Measurements from ENCODE around the gene EIPR1.

Gene EIPR1

DNA sequence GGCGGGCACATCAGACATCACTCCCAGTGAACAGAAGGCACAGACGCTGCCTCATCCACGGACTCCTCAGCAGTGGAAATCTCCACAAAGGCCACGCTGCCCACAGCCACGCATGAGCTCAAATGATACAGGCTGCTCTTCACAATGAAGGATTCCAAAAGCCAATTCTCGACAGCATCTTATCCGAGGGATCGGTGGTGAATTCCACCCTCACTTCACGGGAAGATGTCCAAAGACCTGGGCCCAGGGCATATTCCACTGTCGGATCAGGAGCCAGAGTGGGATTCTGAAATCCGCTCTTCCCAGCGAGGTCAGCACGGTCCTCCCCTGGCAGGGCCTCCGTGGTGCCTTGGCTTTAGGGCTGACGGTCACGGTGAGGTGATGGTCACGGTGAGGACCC is 55.8 kb downstream of the EIPR1 start:
- Histone ChIP-seq H3K4me3 (ENCODE audit: low read depth in 1 of 2, low read length in 2 of 2) (no peak overlapping the region), H3K9me3 (ENCODE audit: control insufficient read depth in 1 of 2, low read length in 2 of 2) (no peaks in the 10 kb centered on the region), H3K27me3 (ENCODE audit: low read depth, low read length) (no peaks in the 10 kb centered on the region), H3K36me3 (ENCODE audit: control insufficient read depth in 1 of 2, insufficient read depth in 2 of 2, low read length in 2 of 2) (peaks cover 3 to 5% of the 10 kb centered on the region in 2 donors), H3K27ac (ENCODE audit: low read length) (no peak overlapping the region), H3K4me1 (ENCODE audit: control insufficient read depth in 1 of 2, insufficient read depth in 2 of 2, low read length in 2 of 2) (no peaks in the 10 kb centered on the region)

DNA sequence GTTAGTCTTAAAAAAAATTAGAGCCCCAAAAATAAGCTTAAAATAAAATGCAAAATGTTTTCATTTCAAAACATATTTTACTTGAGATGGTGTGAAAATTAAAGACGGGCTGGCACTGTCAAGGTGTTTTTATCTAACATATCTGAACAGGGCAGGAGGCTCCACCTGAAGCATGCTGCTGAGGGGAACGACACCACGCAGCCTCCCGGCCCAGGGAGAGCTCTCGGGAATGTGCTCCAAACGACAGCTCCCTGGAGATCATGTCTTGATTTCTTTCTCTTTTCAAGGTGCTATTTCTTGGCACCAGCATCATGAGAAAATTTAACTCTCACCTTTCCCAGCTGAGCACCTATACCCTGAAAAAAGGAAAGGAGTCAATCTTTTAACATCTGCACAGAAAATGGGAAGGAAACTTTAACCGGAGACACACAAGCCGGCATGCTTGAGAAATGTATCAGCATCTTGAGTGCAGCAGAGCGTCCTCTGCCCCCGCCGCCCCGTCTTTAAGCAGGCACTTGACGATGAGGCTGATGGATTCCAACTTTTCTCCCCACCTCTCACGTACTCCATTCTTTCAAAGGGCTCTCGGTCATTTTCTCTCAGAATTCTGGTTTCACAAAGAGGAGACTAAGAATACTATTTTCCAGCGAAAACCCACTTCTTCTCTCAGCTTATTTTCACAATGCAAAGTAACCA is 56.6 kb downstream of the EIPR1 start:
- H3K9me3 ChIP-seq (ENCODE audit: control insufficient read depth in 1 of 2, low read length in 2 of 2): no peaks in the 10 kb centered on the region
- H3K4me1 ChIP-seq (ENCODE audit: control insufficient read depth in 1 of 2, insufficient read depth in 2 of 2, low read length in 2 of 2): no peaks in the 10 kb centered on the region
- no peak overlapping the region for H3K27ac ChIP-seq (ENCODE audit: low read length)
- H3K36me3 ChIP-seq (ENCODE audit: control insufficient read depth in 1 of 2, insufficient read depth in 2 of 2, low read length in 2 of 2): peaks cover 0 to 3% of the 10 kb centered on the region in 2 donors
- no peaks in the 10 kb centered on the region for H3K27me3 ChIP-seq (ENCODE audit: low read depth, low read length)
- no peak overlapping the region for H3K4me3 ChIP-seq (ENCODE audit: low read depth in 1 of 2, low read length in 2 of 2)

DNA sequence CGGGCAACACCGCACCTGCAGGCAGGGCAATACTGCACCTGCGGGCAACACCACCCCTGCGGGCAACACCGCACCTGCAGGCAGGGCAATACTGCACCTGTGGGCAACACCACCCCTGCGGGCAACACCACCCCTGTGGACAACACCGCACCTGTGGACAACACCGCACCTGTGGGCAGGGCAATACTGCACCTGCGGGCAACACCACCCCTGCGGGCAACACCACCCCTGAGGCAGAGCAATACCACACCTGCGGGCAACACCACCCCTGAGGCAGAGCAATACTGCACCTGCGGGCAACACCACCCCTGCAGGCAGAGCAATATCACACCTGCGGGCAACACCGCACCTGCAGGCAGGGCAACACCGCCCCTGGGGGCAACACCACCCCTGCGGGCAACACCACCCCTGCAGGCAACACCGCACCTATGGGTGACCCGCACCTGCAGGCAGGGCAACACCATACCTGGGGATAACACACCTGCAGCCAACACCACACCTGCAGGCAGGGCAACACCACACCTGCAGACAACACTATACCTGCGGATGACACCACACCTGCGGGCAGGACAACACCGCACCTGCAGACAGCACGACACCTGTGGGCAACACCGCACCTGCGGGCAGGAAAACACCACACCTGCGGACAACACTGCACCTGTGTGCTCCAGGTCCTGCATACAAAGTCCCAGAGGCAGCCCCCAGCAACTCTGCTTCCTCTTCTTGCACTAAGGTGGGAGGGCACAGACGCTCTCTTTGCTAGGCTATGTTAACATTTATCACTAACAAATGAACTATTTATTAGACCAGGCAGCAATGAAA is 57.7 kb downstream of the EIPR1 start:
- no peaks in the 10 kb centered on the region for H3K27me3 ChIP-seq (ENCODE audit: low read depth, low read length)
- no peak overlapping the region for H3K4me3 ChIP-seq (ENCODE audit: low read depth in 1 of 2, low read length in 2 of 2)
- H3K36me3 ChIP-seq (ENCODE audit: control insufficient read depth in 1 of 2, insufficient read depth in 2 of 2, low read length in 2 of 2): peaks cover 0 to 3% of the 10 kb centered on the region in 2 donors
- no peaks in the 10 kb centered on the region for H3K9me3 ChIP-seq (ENCODE audit: control insufficient read depth in 1 of 2, low read length in 2 of 2)
- H3K4me1 ChIP-seq (ENCODE audit: control insufficient read depth in 1 of 2, insufficient read depth in 2 of 2, low read length in 2 of 2): no peaks in the 10 kb centered on the region
- H3K27ac ChIP-seq (ENCODE audit: low read length): no peak overlapping the region

DNA sequence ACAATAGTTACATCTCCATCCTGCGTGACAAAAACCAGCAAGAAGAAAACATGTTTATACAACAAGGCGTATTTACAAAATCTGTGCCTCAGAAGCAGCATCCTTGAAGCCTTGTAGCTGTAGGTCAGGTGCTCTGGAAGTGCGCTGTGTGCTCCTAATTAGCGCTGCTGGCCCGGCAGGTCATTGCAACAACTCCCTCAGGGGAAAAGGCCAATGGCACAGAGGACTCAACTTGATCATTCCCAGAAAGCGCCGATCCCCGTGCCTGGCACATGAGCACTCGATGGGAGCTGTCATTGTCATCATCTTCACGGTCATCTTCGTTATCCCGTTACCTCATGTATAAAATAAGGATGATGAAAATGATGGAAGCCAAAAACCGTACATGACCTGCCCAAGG is 58.5 kb downstream of the EIPR1 start:
- Histone ChIP-seq H3K9me3 (ENCODE audit: control insufficient read depth in 1 of 2, low read length in 2 of 2) (no peaks in the 10 kb centered on the region), H3K27ac (ENCODE audit: low read length) (no peak overlapping the region), H3K4me3 (ENCODE audit: low read depth in 1 of 2, low read length in 2 of 2) (no peak overlapping the region), H3K36me3 (ENCODE audit: control insufficient read depth in 1 of 2, insufficient read depth in 2 of 2, low read length in 2 of 2) (peaks cover 0 to 3% of the 10 kb centered on the region in 2 donors), H3K4me1 (ENCODE audit: control insufficient read depth in 1 of 2, insufficient read depth in 2 of 2, low read length in 2 of 2) (no peaks in the 10 kb centered on the region), H3K27me3 (ENCODE audit: low read depth, low read length) (no peaks in the 10 kb centered on the region)

DNA sequence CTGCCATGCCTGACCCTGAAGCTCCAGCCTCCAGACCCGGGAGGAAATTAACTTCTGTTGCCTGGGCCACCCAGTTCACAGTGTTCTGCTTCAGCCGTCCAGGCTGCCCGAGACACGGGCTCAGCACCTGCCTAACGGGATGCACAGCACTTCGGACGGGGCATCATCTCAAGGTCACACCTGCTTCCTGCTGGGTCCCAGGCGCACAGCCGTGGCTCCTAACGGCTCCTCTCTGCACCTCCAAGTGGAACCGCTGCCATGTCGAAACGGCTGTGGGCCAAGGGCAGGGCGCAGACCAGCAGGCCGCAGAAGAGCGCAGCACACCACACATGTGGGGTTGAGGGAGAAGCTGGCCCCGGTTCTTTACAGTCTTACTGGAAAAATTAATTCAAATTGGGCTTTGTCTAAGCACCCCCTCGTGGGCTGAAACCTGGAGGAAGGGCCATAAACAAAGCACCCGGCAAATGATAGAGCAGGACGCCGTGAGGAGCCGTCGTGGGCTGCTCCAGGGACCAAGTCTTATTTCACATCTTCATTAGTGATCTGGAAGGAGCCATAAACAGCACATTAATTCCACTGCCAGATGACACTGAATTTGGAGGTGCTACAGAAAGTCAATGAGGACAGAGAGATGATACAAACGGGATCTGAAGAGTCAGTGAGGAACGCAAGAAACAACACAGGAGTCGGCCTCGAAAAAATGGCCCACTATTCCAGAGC is 59.6 kb downstream of the EIPR1 start:
- Histone ChIP-seq H3K9me3 (ENCODE audit: control insufficient read depth in 1 of 2, low read length in 2 of 2) (no peaks in the 10 kb centered on the region), H3K4me3 (ENCODE audit: low read depth in 1 of 2, low read length in 2 of 2) (no peak overlapping the region), H3K27me3 (ENCODE audit: low read depth, low read length) (no peaks in the 10 kb centered on the region), H3K36me3 (ENCODE audit: control insufficient read depth in 1 of 2, insufficient read depth in 2 of 2, low read length in 2 of 2) (peaks cover 0 to 3% of the 10 kb centered on the region in 2 donors), H3K4me1 (ENCODE audit: control insufficient read depth in 1 of 2, insufficient read depth in 2 of 2, low read length in 2 of 2) (no peaks in the 10 kb centered on the region), H3K27ac (ENCODE audit: low read length) (no peak overlapping the region)

DNA sequence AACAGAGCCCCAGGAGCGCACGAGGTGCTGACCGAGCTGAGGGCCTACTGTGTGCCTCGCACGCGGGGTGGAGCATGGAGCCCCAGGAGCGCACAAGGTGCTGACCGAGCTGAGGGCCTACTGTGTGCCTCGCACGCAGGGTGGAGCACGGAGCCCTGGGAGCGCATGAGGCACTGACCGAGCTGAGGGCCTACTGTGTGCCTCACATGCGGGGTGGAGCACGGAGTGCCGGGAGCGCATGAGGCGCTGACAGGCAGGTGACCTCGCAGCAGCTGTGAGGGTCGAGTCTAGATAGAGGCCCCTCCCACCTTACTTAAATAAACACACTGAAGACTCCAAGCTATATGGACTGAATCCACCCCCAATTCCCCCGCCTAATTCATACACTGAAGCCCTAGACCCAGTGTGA is 60.3 kb downstream of the EIPR1 start:
- H3K4me3 ChIP-seq (ENCODE audit: low read depth in 1 of 2, low read length in 2 of 2): no peak overlapping the region
- H3K27ac ChIP-seq (ENCODE audit: low read length): no peak overlapping the region
- H3K9me3 ChIP-seq (ENCODE audit: control insufficient read depth in 1 of 2, low read length in 2 of 2): no peaks in the 10 kb centered on the region
- H3K4me1 ChIP-seq (ENCODE audit: control insufficient read depth in 1 of 2, insufficient read depth in 2 of 2, low read length in 2 of 2): no peaks in the 10 kb centered on the region
- peaks cover 0 to 3% of the 10 kb centered on the region in 2 donors for H3K36me3 ChIP-seq (ENCODE audit: control insufficient read depth in 1 of 2, insufficient read depth in 2 of 2, low read length in 2 of 2)
- no peaks in the 10 kb centered on the region for H3K27me3 ChIP-seq (ENCODE audit: low read depth, low read length)

DNA sequence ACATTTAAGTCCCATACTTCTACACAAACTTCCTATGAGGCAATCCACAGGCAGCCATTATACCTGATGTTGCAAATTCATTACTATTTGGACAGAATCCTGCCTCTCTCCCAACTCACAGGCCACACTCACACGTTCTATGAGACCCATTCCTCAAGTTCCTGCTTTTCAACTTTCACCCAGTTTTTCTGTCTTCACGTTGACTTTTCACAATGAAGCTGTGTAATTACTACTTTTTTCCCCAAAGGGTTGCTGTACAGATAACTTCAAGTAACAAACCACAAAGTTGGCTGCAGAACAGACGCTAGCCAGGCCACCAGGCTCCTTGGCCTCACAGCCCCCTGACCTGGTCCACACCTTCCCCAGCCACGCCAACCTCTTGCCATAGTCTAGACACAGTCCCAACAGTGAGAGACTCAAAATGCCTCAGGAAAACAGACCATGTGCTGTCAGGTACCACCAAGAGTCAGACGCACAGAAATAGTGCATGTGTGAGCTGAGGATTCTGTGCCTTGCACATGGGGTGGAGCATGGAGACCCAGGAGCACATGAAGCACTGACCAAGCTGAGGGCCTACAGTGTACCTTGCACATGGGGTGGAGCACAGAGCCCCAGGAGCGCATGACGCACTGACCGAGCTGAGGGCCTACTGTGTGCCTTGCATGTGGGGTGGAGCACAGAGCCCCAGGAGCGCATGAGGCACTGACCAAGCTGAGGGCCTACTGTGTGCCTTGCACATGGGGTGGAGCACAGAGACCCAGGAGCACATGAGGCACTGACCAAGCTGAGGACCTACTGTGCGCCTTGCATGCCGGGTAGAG is 61.0 kb downstream of the EIPR1 start:
- no peaks in the 10 kb centered on the region for H3K9me3 ChIP-seq (ENCODE audit: control insufficient read depth in 1 of 2, low read length in 2 of 2)
- no peak overlapping the region for H3K4me3 ChIP-seq (ENCODE audit: low read depth in 1 of 2, low read length in 2 of 2)
- peaks cover 0 to 3% of the 10 kb centered on the region in 2 donors for H3K36me3 ChIP-seq (ENCODE audit: control insufficient read depth in 1 of 2, insufficient read depth in 2 of 2, low read length in 2 of 2)
- H3K27ac ChIP-seq (ENCODE audit: low read length): no peak overlapping the region
- no peaks in the 10 kb centered on the region for H3K27me3 ChIP-seq (ENCODE audit: low read depth, low read length)
- H3K4me1 ChIP-seq (ENCODE audit: control insufficient read depth in 1 of 2, insufficient read depth in 2 of 2, low read length in 2 of 2): no peaks in the 10 kb centered on the region

DNA sequence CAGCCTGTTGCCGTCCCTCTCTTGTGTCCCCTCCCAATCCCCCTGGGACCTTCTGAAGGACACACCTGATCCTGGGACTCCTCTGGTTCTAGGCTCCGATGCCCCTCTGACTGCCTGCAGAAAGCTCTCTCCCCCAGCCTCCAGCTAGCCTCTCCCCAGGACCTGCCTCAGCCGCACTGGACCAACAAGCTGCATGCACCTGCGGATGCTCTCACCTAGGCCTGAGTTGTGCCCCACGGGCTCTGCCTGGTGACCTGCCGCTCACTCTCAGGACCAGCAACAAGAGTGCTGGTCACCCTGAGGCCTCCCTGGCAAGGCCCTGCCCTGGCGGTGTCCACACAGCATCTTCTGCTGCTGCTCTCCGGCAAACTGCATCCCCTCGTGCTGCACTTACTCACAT is 63.0 kb downstream of the EIPR1 start:
- Histone ChIP-seq H3K9me3 (ENCODE audit: control insufficient read depth in 1 of 2, low read length in 2 of 2) (no peaks in the 10 kb centered on the region), H3K36me3 (ENCODE audit: control insufficient read depth in 1 of 2, insufficient read depth in 2 of 2, low read length in 2 of 2) (no peaks in the 10 kb centered on the region), H3K27me3 (ENCODE audit: low read depth, low read length) (no peaks in the 10 kb centered on the region), H3K4me3 (ENCODE audit: low read depth in 1 of 2, low read length in 2 of 2) (no peak overlapping the region), H3K27ac (ENCODE audit: low read length) (no peak overlapping the region), H3K4me1 (ENCODE audit: control insufficient read depth in 1 of 2, insufficient read depth in 2 of 2, low read length in 2 of 2) (no peaks in the 10 kb centered on the region)

DNA sequence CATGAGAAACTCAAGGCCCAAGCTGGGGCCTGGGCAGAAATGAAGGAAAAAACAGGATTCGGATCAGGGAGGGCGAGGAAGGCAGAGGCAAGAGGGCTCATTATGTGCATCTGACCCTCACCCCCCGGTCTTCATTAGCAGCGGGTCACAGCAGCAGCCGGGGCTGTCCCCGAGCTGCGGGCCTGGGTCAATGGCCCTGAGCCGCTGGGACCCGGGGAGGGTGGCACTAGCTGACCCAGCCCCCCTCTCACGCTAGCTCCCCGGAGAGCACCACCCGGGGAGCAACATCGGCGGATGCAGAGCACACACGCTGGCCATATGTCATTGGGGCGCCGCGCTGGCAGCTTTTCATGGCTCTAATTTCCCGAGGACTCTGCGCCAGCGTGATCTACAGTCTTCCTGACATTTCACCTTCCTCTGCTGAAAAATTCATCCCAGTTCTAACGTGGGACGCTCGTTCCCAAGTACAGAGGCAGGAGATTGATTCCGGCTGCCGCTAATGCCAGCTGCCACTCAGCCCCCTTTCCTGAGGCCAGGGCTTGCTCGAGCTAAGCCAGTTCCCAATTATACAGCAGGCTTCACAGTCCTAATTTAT is 63.7 kb downstream of the EIPR1 start:
- no peaks in the 10 kb centered on the region for H3K27me3 ChIP-seq (ENCODE audit: low read depth, low read length)
- H3K27ac ChIP-seq (ENCODE audit: low read length): no peak overlapping the region
- no peaks in the 10 kb centered on the region for H3K36me3 ChIP-seq (ENCODE audit: control insufficient read depth in 1 of 2, insufficient read depth in 2 of 2, low read length in 2 of 2)
- H3K4me1 ChIP-seq (ENCODE audit: control insufficient read depth in 1 of 2, insufficient read depth in 2 of 2, low read length in 2 of 2): no peaks in the 10 kb centered on the region
- no peaks in the 10 kb centered on the region for H3K9me3 ChIP-seq (ENCODE audit: control insufficient read depth in 1 of 2, low read length in 2 of 2)
- no peak overlapping the region for H3K4me3 ChIP-seq (ENCODE audit: low read depth in 1 of 2, low read length in 2 of 2)

DNA sequence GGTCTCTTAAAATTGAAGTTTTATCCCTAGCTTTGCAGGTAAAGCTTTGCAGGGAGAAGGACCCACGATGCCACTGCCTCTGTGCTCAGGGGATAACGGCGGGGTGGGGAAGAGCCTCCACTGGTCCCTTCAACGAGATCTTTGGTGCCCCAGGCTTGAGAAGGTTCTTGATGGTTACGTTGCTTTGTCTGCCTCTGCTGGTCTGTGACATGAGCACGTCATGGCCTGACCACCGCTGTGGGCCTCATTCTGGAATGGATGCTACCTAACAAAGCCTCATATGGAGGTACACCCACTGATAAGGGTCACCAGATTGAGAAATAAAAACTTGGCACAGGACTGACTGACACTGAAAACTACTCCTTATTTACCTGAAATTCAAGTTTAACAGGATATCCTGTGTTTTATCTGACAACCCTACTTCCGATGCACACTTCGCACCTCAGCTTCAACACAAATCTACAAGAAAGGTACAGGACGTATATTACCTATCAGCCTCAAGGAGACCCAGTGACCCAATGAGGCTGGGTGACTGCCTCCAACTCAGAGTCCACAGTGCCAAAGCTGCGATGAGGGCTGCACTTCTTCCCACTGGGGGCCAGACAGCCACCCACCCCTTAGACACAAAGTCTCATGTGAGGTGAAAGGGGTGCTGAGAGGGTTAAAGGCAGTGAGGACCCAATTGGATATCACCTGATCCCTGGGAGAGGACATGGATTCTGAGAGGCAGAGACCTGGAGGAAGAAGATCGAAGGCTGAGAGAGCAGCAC is 64.9 kb downstream of the EIPR1 start:
- Histone ChIP-seq H3K36me3 (ENCODE audit: control insufficient read depth in 1 of 2, insufficient read depth in 2 of 2, low read length in 2 of 2) (no peaks in the 10 kb centered on the region), H3K27ac (ENCODE audit: low read length) (no peak overlapping the region), H3K27me3 (ENCODE audit: low read depth, low read length) (no peaks in the 10 kb centered on the region), H3K4me1 (ENCODE audit: control insufficient read depth in 1 of 2, insufficient read depth in 2 of 2, low read length in 2 of 2) (no peaks in the 10 kb centered on the region), H3K4me3 (ENCODE audit: low read depth in 1 of 2, low read length in 2 of 2) (no peak overlapping the region), H3K9me3 (ENCODE audit: control insufficient read depth in 1 of 2, low read length in 2 of 2) (no peaks in the 10 kb centered on the region)
